GM15510 (cell line): ENCODE results near the gene ZNF132.
A peak's percentile ranks its signal among the peaks of the same experiment; 100 is the strongest.

Experiments used
- POLR2A ChIP-seq: IDR thresholded peaks from 3 replicates; pipeline ENCODE4 v1.6.1; 2011; ENCODE audit warnings: borderline replicate concordance; ENCODE audit not compliant: insufficient read length; ENCODE audit errors: extremely low read depth

Gene ZNF132

GRCh38 chr19:58473775-58474174 lies 33.8 kb upstream of the ZNF132 start:
- TF ChIP-seq POLR2A, result no peak

GRCh38 chr19:58471736-58472135 lies 31.8 kb upstream of the ZNF132 start:
- no peak for TF ChIP-seq POLR2A

GRCh38 chr19:58469241-58470013 lies 29.5 kb upstream of the ZNF132 start:
- TF ChIP-seq POLR2A, result no peak

GRCh38 chr19:58468216-58468839 lies 28.4 kb upstream of the ZNF132 start:
- no peak for TF ChIP-seq POLR2A

- peak; percentile 75 for TF ChIP-seq POLR2A
Measured at GRCh38 chr19:58466760-58467589, 27.0 kb upstream of the ZNF132 start, which contains the start of gene ZNF324. Gene ZNF324 (plus strand): TSS chr19:58467080. CDS start chr19:58469186, 2,106 bp downstream.

GRCh38 chr19:58466089-58466759 lies 26.3 kb upstream of the ZNF132 start:
- no peak for TF ChIP-seq POLR2A

GRCh38 chr19:58460039-58460438 lies 20.1 kb upstream of the ZNF132 start:
- no peak for TF ChIP-seq POLR2A

- TF ChIP-seq POLR2A, result no peak
Measured at GRCh38 chr19:58456111-58456510, 16.2 kb upstream of the ZNF132 start.

- TF ChIP-seq POLR2A, result no peak
Measured at GRCh38 chr19:58455306-58455705, 15.4 kb upstream of the ZNF132 start.

- TF ChIP-seq POLR2A, result no peak
Measured at GRCh38 chr19:58453743-58454142, 13.8 kb upstream of the ZNF132 start.

GRCh38 chr19:58451358-58452101 lies 11.6 kb upstream of the ZNF132 start, which contains the start of gene ZNF324B:
Gene ZNF324B (plus strand): TSS chr19:58451622. CDS start chr19:58453702, 2,080 bp downstream.
- peak; percentile 68 for TF ChIP-seq POLR2A

GRCh38 chr19:58450856-58451357 lies 11.0 kb upstream of the ZNF132 start:
- no peak for TF ChIP-seq POLR2A

GRCh38 chr19:58440556-58440955 lies 603 bp upstream of the ZNF132 start:
- no peak for TF ChIP-seq POLR2A

- no peak for TF ChIP-seq POLR2A
Measured at GRCh38 chr19:58434217-58434616, 5.7 kb downstream of the ZNF132 start.

- no peak for TF ChIP-seq POLR2A
Measured at GRCh38 chr19:58429745-58430144, 10.2 kb downstream of the ZNF132 start.

- no peak for TF ChIP-seq POLR2A
Measured at GRCh38 chr19:58428617-58429016, 11.3 kb downstream of the ZNF132 start.
